ENCODE data around the gene LMO7.
"Not testable (repeated sequence)": the region's sequence is repeated elsewhere in the genome, so short reads cannot be mapped to it uniquely, and the experiment has no call there.

LMO7 gene

DNA sequence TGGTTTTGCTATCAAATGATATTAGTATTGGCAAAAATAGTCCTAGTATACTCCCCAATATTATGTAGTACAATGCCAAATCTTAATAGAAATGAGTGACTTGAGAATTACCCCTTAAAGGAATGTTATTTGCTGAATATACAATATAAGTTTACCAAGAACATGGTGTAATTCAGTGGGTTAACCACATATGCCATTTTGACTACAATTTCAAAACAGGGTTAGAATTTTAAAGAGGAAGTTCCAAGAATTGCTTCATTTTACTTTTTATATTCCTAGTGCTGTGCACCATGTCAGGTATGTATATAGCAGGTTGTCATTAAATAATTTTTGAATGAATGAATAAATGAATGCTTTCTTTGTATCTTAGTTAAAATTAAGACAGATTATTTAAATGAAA, 66.3 kb downstream of the LMO7 start:
- DNase-seq, result no peak

DNA sequence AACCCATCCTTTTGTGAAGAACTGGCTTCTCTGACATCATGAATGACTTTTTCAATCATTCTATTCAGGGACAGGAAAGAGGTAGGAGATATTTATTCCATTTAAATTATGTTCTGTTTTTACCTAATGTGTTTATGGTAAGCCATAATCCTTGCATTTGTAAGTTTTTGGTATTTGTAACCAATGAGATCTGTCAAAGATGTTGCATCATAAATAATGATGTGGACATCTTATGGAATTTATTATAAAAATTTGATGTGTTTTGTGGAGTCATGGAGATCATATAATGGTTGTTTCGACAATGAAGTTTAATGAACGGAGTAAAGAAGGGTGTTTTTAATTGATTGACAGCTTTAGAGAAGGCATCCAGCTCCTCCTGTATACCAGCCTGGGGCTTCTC, 67.6 kb downstream of the LMO7 start:
- no peak for DNase-seq

DNA sequence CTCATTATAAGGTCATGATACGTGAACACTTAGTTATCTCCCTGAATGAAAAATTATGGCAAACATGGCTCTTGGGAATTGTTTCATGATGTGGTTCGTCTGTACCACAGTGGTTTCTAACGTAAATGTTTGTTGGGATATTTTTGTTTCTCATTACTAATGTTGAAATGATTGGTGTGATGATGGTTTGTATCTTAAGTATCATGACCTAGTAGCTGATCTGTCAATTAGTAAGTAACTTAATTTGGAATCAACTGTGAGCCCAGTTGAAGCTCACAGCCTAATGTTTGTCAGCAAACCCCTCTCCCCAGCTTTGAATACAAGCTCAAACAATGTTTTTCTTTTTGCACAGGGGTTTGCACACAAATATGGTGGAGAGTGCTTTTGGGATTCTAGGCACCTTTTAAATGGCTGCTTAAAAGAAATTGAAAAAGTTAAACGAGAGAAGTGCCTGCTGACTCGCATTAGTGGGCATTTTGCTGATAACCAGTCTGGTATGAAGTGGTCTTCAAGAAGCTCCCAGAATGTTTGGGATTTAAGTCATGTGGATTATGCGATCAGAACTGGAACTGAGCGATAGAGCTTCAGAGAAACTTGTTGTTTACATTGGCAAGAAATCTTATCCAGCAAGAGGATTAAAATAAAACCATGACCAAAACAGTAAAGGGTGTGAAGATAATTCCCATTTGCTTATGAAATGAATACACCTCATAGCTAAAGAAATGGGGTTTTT, 68.2 kb downstream of the LMO7 start:
- no peak for DNase-seq

DNA sequence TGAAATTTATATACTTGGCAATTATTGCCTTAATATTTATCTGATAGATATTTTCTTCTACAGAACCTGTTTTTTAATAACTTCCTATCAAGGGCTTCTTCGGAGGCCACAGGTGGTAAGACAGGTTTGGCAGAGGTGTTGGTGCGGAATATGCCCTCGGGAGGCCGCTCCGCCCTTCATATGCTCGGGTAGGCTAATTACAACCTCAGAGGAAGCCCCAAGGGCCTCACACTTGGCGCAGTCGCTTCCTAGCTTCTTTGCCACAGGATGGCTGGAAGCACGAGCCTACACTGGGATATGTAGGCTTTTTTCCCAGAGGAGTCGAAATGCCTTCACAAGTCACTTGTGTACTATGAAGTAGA, 68.8 kb downstream of the LMO7 start:
- no peak for DNase-seq

DNA sequence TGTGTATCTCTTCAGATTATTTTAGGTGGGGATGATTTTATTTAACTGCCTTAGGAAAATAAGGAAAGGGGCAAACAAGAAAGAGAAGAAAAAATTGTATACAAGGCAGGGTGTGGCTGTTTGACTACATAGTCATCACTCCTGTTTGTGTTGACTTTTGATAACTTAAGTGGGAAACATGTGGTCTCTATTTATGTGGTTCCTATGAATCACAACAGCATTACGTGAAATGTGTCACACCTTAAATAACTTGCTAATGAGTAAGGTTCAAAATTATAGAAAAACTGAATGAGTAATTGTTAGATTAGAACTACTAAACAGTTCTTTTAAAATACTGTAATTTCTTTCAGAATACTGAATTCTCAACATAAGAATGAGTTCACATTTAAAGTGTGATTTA, 69.3 kb downstream of the LMO7 start:
- no peak for DNase-seq

DNA sequence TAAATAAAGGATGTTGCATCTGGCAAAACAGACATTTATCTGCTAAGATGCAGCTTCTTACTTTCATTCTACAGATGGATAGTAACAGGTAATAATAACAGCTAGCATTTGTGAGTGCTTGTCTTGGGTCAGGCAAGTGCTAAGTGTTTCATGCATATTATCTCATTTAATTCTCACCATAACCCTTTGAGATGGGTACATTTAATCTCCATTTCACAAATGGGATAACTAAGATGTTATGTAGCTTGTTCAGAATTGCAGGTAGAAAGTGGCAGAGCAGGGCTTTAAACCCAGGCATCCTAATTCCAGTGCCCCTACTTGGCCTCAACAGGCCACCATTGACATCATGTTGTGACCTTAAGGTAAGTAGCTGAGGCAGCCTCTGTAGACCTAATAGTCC, 69.8 kb downstream of the LMO7 start:
- no peak for DNase-seq

DNA sequence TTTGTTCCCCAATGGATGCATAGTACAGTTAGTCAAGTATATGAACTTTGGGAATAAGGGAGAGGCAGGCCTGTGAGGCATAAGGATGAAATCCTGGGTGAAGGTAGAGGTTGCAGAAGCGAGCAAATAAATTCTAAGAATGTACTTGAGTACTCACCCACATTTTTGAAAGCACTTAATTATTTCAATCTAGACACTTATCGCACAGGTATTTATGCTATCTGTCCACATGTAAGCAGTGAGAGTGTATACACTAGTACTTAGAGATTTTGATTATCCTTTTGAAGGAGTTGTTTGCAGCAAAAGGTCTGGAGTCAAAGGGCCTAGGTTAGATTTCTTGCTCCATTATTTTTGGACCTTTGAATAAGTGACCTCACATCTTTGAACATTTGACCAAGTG, 77.7 kb downstream of the LMO7 start:
- no peak for DNase-seq

DNA sequence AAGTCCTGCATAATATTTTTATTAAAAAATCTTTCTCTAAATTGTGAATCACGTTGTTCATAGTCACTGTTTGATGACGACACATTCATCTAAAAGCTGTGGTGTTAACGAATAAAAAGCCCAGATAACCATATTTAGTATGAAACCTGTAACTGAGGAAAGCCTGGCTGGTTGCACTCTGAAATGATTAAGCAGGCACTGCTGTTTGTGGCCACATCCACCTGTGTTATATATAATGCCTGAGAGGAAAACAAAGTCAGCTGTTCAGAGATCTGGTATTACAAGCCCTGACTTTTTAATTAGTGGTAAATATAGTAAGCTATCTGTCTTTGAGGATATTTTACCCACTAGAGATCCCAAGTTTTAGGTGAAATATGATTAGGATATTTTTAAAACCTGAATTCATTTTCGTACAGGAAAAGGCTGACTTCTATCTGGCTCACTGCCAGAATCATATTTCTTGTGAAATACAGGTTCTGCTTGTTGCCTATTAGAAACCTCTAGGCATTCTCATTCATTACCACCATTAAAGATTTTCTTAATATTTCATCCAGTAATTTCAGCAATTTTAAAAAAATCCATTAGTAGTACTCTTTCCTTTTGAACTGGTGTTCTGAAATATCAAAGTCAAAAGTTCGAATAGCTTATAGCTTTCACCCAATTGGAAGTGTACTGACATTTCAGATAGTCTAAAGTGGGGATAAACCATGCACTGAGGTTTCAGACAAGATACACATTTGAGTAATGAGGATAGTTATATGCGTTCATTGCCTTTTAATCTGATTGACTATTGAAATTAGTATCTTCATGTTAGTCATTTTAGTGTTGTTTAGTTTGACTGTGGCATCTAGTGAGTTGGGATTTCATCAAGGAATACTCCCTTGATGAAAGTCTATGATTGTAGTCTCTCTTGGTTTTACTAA, 79.7 kb downstream of the LMO7 start:
- DNase-seq, result no peak

DNA sequence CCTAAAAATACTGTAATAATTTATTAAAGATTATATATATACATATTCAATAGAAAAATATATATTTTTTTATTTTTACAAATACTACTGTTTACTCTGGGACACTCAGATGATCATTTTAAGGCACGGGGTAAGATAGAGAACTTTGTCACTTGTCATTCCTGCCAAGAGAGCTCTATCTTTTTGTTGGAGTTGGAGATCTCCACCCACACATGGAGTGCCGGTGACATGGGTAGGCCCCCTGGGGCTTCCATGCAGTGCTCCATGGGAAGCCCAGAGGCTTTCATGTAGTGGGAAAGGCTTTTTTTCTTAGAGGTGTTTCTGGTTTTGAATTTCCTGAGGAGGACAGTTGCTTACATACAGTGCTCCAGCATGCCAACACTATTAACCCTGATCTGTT, 81.4 kb downstream of the LMO7 start:
- no peak for DNase-seq

DNA sequence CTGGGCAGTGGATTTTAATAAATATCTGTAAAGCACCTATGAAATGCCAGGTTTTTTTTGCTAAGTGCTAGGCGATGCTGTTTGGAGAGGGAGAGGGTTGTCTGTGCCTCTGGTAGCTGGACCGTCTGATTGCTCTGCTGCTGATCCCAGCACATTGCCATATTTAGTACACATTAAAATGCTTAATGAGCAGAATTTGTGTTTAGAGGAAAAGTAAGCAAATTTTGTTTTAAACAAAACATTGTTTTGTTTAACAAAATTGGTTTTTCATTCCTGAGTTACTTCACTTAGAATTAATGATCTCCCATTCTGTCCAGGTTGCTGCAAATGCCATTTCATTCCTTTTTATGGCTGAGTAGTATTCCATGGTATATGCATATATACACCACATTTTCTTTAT, 85.2 kb downstream of the LMO7 start:
- no peak for DNase-seq

DNA sequence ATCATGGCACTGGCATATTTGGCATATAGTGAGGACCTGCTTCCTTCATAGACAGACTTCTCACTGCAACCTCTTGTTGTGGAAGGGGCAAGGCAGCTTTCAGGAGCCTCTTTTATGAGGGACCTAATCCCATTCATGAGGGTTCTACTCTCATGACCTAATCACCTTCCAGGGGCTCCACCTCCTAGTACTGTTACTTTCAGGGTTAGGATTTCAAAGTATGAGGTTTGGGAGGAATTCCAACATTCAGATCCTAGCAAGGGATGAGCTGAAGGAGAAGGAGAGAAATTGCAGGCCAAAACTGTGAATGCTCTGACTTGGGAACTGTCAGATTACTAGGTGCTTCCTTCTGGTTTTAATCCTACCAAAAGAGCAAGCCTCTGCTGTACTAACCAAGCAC, 87.8 kb downstream of the LMO7 start:
- no peak for DNase-seq

DNA sequence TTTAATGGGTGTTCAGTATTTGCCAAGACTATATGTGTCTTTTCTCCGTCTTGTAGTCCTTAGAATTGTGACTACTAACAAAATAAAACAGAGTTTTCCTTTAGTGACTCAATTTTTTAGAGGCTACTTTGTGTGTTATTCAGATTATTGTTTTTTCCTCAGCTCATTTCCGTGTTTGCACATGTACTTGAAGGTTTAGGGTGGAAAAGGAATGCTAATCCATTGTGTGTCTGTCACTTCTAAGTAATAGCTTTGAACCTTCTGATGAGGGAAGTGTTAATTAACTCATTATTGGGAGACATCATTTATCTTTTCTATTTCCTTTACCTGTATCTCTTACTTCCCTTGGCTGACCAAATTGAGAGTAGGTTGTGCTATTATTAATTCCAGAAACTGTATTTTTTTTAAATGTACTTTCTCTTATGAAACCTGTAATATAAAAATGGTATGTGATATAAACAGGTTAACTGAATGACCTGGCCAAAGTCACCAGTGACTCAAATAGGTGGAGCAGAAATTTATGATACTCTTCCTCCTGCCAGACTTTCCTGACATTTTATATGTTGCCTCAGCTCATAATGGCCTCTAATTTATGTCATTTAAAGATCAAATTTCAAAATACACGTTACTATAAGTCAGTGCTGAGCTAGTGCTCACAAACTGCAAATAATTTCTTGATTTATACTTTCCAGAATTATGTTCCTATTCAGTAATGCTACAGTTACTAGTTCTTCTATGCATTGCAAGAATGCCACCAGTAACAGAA, 88.8 kb downstream of the LMO7 start:
- DNase-seq, result no peak

DNA sequence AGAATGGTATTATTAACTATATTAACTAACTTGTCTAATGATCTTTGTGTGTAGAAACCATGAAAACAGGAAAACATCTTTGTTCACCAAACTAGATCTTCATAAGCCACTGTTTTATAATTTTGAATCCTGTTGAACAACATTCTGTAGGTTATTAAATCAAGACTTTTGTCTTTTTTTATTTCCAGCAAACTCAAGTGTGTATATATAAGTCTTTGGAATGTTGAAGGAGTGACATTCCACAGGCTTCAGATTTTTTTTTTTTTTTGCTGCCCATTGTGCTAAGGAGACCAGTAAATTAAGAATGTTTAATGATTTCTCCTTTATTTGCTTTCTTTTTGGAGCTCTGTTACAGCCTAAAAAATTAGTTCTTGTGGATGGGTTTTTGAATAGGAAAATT, 89.6 kb downstream of the LMO7 start:
- no peak for DNase-seq

DNA sequence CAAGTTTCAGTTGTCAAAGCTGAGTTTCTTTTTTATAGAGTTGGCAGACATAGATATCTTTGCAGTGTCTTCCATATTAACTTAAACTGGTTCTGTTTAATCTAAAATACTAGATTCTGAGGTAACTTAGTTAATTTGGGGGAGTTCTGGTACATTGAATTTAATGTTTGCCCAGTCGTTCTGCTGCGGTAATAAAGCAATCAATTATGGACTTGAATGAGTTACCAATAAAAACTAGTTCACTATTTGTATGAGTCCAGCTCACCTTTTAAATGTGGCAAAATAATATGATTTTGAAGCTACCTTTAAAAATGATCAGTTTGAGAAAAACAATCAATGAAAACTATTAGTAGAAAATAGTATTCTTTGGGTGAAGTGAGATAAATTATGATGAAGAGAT, 90.2 kb downstream of the LMO7 start:
- DNase-seq, result no peak

DNA sequence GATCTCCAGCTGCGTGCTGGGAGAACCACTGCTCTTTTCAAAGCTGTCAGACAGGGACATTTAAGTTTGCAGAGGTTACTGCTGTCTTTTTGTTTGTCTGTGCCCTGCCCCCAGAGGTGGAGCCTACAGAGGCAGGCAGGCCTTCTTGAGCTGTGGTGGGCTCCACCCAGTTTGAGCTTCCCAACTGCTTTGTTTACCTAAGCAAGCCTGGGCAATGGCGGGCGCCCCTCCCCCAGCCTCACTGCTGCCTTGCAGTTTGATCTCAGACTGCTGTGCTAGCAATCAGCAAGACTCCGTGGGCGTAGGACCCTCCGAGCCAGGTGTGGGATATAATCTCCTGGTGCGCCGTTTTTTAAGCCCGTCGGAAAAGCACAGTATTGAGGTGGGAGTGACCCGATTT, 97.0 kb downstream of the LMO7 start:
- DNase-seq, result not testable (repeated sequence)

DNA sequence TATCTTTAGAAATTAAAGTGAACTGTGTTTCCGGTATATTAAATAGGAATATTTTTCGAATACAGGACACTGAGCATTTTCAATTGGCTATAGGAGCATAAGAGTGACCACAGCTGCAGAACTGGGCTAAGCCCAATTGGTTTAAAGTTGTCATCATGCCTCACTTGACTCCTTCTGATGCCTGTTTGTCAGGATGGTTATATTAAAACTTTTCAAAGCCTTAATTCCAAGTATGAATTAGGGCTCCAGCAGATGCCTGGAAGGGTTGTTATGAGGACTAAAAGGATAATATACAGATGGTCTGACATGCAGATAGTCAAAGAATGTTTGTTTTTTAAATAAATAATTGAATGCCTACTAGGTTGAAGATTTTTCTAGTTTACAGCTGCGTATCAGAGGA, 100.0 kb downstream of the LMO7 start:
- DNase-seq, result no peak

DNA sequence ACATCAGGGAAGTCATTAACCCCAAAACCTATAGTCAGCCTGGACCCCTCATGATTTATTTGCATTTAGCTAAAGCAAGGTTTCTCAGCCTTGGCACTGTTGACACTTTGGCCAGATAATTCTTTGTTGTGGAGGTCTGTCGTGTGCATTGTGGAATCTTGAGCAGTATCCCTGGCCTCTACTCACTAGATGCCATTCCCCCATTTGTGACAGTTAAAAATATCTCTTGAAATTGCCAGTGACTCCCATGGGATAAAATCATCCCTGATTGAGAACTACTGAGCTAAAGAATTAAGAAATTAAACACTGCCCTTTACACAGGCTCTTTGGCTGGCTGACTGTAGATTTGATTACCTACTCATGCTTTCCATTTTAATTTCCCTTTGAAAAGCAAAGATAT, 102.7 kb downstream of the LMO7 start:
- no peak for DNase-seq

DNA sequence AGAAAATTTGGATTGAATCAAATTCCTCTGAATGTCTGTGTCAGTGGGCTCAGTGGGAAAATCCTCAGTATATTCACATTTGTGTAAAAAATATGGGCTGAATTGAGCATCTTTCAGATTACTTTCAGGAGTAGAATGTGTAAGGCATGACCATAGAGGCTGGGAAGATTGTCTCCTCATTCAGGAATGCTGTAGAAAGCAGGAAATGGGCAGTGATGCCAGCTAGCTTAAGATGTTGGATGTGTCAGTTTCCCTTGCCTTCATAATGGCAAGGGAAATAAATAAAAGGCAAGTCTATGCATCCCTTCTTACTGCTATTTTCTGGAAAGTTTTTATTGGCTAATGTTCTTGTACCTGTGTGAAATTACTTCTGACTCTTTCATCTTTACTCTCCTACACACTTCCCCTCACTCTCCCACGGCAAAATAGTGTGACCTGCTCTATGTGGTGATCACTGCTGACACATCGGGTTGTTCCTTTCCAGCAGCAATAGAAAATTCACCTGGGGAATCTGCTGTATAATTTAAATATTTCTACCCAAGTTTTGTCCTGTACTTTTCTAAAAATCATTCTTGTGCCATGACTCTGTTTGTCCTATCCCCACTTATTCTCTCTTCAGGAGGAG, 103.2 kb downstream of the LMO7 start:
- no peak for DNase-seq

DNA sequence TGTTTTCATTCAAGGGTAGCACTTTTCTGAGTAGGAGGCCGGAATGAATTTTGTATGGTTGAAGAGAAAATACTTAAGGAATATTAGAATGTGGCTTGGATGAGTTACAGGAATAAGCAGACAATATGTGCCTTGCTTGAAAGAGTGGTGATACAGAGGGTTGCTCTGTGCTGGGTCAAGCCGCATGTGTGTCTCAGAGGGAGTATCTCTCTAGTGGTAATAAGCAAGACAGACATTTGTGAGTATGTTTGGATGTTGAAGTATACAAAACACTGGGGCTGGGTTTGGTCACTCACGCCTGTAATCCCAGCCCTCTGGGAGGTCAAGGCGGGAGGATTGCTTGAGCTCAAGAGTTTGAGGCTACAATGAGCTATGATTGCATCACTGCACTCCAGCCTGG, 103.9 kb downstream of the LMO7 start:
- no peak for DNase-seq

DNA sequence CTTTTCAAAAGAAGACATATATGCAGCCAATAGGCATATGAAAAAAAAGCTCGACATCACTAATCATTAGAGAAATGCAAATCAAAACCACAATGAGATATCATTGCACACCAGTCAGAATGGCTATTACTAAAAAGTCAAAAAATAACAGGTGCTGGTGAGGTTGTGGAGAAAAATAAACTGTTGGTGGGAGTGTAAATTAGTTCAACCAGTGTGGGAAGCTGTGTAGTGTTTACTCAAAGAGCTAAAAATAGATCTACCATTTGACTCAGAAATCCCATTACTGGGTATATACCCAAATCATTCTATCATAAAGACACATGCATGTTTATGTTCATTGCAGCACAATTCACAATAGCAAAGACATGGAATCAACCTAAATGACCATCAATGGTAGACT, 106.9 kb downstream of the LMO7 start:
- DNase-seq, result not testable (repeated sequence)

DNA sequence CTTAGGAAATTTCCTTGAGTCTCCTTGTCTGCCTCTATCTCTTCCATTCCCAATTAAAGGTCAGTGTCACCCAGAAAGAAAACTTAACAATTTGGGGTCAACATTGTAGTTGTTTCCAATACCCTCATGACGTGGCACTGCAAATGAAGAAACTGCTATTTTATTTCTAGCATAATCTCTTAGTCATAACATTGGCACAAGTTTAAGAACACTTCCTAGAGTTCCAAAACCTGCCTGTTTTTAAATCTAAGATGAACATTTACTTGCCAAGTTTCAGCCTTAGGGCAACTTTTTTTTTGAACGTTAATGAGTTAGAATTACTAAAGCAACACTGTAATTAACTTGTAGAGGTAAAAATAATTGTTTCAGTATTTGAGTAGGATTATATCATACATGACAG, 108.0 kb downstream of the LMO7 start:
- DNase-seq, result no peak

DNA sequence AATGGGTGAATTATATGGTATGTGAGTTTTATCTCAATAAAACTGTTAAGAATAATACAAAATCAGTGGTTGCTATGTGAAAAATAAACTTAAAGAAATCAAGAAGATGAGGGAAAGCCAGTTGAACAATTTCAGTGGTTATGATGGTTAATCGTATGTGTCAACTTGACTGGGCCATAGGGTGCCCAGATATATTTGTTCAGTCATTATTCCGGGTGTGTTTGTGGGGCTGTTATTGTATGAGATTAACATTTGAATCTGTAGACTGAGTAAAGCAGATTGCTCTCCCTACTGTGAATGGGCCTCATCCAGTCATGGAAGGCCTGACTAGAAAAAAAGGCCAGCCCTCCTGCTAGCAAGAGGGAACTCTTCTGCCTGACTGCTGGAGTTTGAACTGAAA, 109.3 kb downstream of the LMO7 start:
- DNase-seq, result no peak

DNA sequence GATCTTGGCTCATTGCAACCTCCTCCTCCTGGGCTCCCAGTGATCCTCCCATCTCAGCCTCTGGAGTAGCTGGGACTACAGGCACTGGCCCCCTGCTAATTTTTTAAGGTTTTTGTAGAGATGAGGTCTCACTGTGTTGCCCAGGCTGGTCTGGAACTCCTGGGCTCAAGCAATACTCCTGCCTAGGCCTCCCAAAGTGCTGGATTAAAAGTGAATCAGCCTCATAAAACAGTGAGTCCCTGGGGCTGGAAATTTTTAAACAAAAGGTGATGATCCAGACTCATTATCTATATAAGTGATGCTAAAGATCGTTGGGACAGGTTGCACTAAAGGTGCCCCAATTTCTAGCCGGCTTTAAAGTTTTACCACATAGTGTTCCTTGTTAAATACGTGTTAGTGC, 112.7 kb downstream of the LMO7 start:
- DNase-seq, result no peak
